ENCODE data around the gene BPNT1. TPM values are rescaled to one million over a fixed set of nuclear protein-coding genes. Genes with fewer than 3 reads are reported as not detected.

Gene BPNT1
- total and polyA plus RNA-seq, 2 donors (not counting 1 experiment from before 2014, with no cell fraction given): 18.3 to 24.4 TPM

DNA sequence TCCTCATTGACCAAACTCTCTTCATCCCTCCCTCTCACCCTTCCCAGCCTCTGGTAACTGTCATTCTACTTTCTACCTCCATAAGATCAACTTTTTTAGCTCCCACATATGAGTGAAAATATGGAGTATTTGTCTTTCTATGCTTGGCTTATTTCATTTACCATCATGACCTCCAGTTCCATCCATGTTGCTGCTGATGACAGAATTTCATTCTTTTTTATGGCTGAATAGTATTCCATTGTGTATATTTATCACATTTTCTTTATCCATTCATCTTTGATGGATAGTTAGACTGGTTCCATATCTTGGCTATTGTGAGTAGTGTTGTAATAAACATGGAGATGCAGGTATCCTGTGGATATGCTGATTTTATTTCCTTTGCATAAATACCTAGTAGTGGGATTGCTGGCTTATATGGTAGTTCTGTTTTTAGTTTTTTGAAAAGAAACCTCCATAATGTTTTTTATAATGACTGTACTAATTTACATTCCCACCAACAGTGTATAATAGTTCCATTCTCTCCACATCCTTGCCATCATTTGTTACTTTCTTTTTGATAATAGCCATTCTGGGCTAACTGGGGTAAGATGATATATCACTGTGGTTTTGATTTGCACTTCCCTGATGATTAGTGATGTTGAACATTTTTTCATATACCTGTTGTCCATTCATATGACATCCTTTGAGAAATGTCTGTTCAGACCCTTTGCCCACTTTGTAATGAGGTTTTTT lies 40.1 kb upstream of the BPNT1 start:
- Mint-ChIP-seq H3K27me3 (no peaks in the 10 kb centered on the region), H3K4me3 (no peak overlapping the region), H3K4me1 (no peaks in the 10 kb centered on the region), H3K9me3 (ENCODE audit: insufficient read depth) (peaks cover 4% of the 10 kb centered on the region), H3K27ac (no peak overlapping the region)
- no peaks in the 10 kb centered on the region for H3K4me1 ChIP-seq (ENCODE audit: control insufficient read depth in 2 of 2, insufficient read depth in 2 of 2, low read length in 2 of 2)
- ChIA-PET CTCF (no interaction called here), POLR2A (no interaction called here)
- peaks cover 17 to 52% of the 10 kb centered on the region in 2 experiments for H3K36me3 ChIP-seq (replicated peaks in 1 of 2; ENCODE audit: control extremely low read depth in 1 of 2, control insufficient read depth in 1 of 2, extremely low read depth in 1 of 2, insufficient read depth in 2 of 2, low read length in 1 of 2)
- no peak overlapping the region for H3K4me3 ChIP-seq (ENCODE audit: control extremely low read depth in 1 of 5, extremely low read depth in 1 of 5, insufficient read depth in 1 of 5, low read depth in 2 of 5, low read length in 4 of 5)
- H3K9ac ChIP-seq (ENCODE audit: low read length): no peak overlapping the region
- no peak for TF ChIP-seq EZH2 (IDR thresholded peaks at IDR 0.05; ENCODE audit: borderline replicate concordance, insufficient read depth, low read depth, low read length, poor library complexity, severe bottlenecking)
- TF ChIP-seq, protein P1, sequence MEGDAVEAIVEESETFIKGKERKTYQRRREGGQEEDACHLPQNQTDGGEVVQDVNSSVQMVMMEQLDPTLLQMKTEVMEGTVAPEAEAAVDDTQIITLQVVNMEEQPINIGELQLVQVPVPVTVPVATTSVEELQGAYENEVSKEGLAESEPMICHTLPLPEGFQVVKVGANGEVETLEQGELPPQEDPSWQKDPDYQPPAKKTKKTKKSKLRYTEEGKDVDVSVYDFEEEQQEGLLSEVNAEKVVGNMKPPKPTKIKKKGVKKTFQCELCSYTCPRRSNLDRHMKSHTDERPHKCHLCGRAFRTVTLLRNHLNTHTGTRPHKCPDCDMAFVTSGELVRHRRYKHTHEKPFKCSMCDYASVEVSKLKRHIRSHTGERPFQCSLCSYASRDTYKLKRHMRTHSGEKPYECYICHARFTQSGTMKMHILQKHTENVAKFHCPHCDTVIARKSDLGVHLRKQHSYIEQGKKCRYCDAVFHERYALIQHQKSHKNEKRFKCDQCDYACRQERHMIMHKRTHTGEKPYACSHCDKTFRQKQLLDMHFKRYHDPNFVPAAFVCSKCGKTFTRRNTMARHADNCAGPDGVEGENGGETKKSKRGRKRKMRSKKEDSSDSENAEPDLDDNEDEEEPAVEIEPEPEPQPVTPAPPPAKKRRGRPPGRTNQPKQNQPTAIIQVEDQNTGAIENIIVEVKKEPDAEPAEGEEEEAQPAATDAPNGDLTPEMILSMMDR (IDR thresholded peaks at IDR 0.05): no peak
- H3K79me2 ChIP-seq (ENCODE audit: control insufficient read depth, insufficient read depth, low read length): no peaks in the 10 kb centered on the region
- peaks cover 0 to 3% (median 0%) of the 10 kb centered on the region in 3 donors for H3K9me3 ChIP-seq (ENCODE audit: control extremely low read depth in 1 of 3, control insufficient read depth in 2 of 3, insufficient read depth in 1 of 3, low read length in 2 of 3)
- no peak overlapping the region for H3K4me2 ChIP-seq (replicated peaks; ENCODE audit: low read depth, low read length, poor library complexity, severe bottlenecking)
- H3K27ac ChIP-seq (ENCODE audit: low read length in 2 of 2): no peak overlapping the region
- DNase-seq (no peak), ATAC-seq (ENCODE audit: low read depth) (no peak)
- no peaks in the 10 kb centered on the region for H3K27me3 ChIP-seq (replicated peaks in 1 of 4; ENCODE audit: control extremely low read depth in 1 of 4, control insufficient read depth in 3 of 4, insufficient read depth in 4 of 4, low read length in 3 of 4)
- intact Hi-C loops (cut with micrococcal nuclease): loop anchor here (10.0 kb wide), 1 partner anchor 145 kb away; no protein-coding TSS in a partner anchor
- no peaks in the 10 kb centered on the region for H4K20me1 ChIP-seq (ENCODE audit: control insufficient read depth, insufficient read depth, low read length, poor library complexity, severe bottlenecking)
- H2AFZ ChIP-seq (ENCODE audit: insufficient read depth, low read depth, low read length, poor library complexity, severe bottlenecking): no peak overlapping the region

DNA sequence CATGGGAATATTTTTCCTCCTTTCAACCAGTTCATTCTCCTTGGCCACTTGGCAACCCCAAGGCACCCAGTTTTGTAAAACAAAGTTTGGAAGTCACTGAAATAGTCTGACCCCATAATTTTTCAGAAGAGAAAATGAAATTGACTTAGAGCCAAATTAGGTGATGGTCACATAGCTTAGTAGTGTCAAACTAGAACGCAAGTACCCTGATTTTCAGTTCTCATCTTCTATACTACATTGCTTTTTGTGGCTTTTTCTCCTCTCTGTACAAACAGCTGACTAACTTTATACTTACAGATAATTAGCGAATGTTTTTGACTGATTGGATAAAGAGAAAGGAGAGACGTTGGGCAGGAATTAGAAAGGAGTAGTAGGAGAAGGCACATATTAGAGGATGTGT lies 37.5 kb upstream of the BPNT1 start:
- Histone ChIP-seq H4K20me1 (ENCODE audit: control insufficient read depth, insufficient read depth, low read length, poor library complexity, severe bottlenecking) (no peaks in the 10 kb centered on the region), H3K27ac (ENCODE audit: low read length in 2 of 2) (no peak overlapping the region), H3K9ac (ENCODE audit: low read length) (no peak overlapping the region), H3K27me3 (replicated peaks in 1 of 4; ENCODE audit: control extremely low read depth in 1 of 4, control insufficient read depth in 3 of 4, insufficient read depth in 4 of 4, low read length in 3 of 4) (no peaks in the 10 kb centered on the region), H3K4me3 (ENCODE audit: control extremely low read depth in 1 of 5, extremely low read depth in 1 of 5, insufficient read depth in 1 of 5, low read depth in 2 of 5, low read length in 4 of 5) (no peak overlapping the region), H3K4me1 (ENCODE audit: control insufficient read depth in 2 of 2, insufficient read depth in 2 of 2, low read length in 2 of 2) (no peaks in the 10 kb centered on the region), H3K36me3 (replicated peaks in 1 of 2; ENCODE audit: control extremely low read depth in 1 of 2, control insufficient read depth in 1 of 2, extremely low read depth in 1 of 2, insufficient read depth in 2 of 2, low read length in 1 of 2) (peaks cover 13 to 32% of the 10 kb centered on the region in 2 experiments), H2AFZ (ENCODE audit: insufficient read depth, low read depth, low read length, poor library complexity, severe bottlenecking) (no peak overlapping the region), H3K79me2 (ENCODE audit: control insufficient read depth, insufficient read depth, low read length) (no peaks in the 10 kb centered on the region), H3K9me3 (ENCODE audit: control extremely low read depth in 1 of 3, control insufficient read depth in 2 of 3, insufficient read depth in 1 of 3, low read length in 2 of 3) (peaks cover 0 to 3% (median 0%) of the 10 kb centered on the region in 3 donors), H3K4me2 (replicated peaks; ENCODE audit: low read depth, low read length, poor library complexity, severe bottlenecking) (no peak overlapping the region)
- CTCF ChIA-PET: interaction anchor here (0.9 kb wide), 1 partner anchor 95 kb away, joined by 3 read pairs; no protein-coding TSS in a partner anchor
- Mint-ChIP-seq H3K4me1 (no peaks in the 10 kb centered on the region), H3K27ac (no peak overlapping the region), H3K27me3 (no peaks in the 10 kb centered on the region), H3K9me3 (ENCODE audit: insufficient read depth) (peaks cover 4% of the 10 kb centered on the region), H3K4me3 (no peak overlapping the region)
- POLR2A ChIA-PET: no interaction called here
- TF ChIP-seq EZH2 (IDR thresholded peaks at IDR 0.05; ENCODE audit: borderline replicate concordance, insufficient read depth, low read depth, low read length, poor library complexity, severe bottlenecking): no peak
- TF ChIP-seq, protein P1 (IDR thresholded peaks at IDR 0.05): no peak
- intact Hi-C loops (cut with micrococcal nuclease): loop anchor here (10.0 kb wide), 1 partner anchor 142 kb away; no protein-coding TSS in a partner anchor
- DNase-seq: no peak
- no peak for ATAC-seq (ENCODE audit: low read depth)
- WGBS (ENCODE audit: insufficient coverage): no CpG with 5 or more reads among the region's 3 CpGs
